Thoracic aorta (tissue), 2 donors: ENCODE results near the gene CLDN22. TPM values are rescaled to one million over a fixed set of nuclear protein-coding genes. Genes with fewer than 3 reads are reported as not detected.

ENCODE experiments used
- ATAC-seq: fragments of 150-250 bp; one replicate; pipeline ENCODE4 v1.8.0; 2017; ENCODE audit warnings: low read depth; ENCODE audit not compliant: insufficient number of reproducible peaks, low FRiP score
- DNase-seq: peaks from one replicate; pipeline ENCODE4 v3.0.0-alpha.2; 2020; ENCODE audit warnings: low spot score
- H3K27ac ChIP-seq, 2 donors: fragments of 200-600 bp; sonication (generic); 1 replicate in 1 of 2; 2 replicates in 1 of 2; pipeline ENCODE4 v1.5.1; 2016; ENCODE audit warnings: mild to moderate bottlenecking in 2 of 2, moderate library complexity in 2 of 2
- H3K27me3 ChIP-seq: fragments of 200-600 bp; sonication (generic); replicated peaks from 2 replicates; pipeline ENCODE4 v1.6.0; 2016; ENCODE audit warnings: mild to moderate bottlenecking; ENCODE audit not compliant: insufficient read depth
- H3K36me3 ChIP-seq: fragments of 200-600 bp; sonication (generic); one replicate; pipeline ENCODE4 v1.5.1; 2016
- H3K4me1 ChIP-seq, 2 donors: fragments of 200-600 bp; sonication (generic); 1 replicate in 1 of 2; 2 replicates in 1 of 2; pipeline versions ENCODE4 v1.5.1 to v1.6.0; 2016; ENCODE audit warnings: low read depth in 2 of 2, mild to moderate bottlenecking in 1 of 2; ENCODE audit not compliant: control insufficient read depth in 1 of 2
- H3K4me3 ChIP-seq: fragments of 200-600 bp; sonication (generic); 2 replicates; pipeline ENCODE4 v1.5.1; 2016; ENCODE audit warnings: mild to moderate bottlenecking
- H3K9me3 ChIP-seq: fragments of 200-600 bp; sonication (generic); 2 replicates; pipeline ENCODE4 v1.5.1; 2016
- total RNA-seq, 2 donors: library from RNA; depleted of rRNA; stranded (reverse); fragments of >200 nt; gene quantifications; one replicate each; pipeline versions ENCODE4 v1.1.0 to v1.2.3, GENCODE V29; 2016
- TF ChIP-seq, protein P1 (sequence below): fragments of 200-600 bp; sonication (generic); IDR thresholded peaks from one replicate; pipeline ENCODE4 v1.5.1; 2019; ENCODE audit warnings: antibody characterized with exemption

Gene CLDN22
- total RNA-seq, 2 donors from 2014 or later, result not detected

DNA sequence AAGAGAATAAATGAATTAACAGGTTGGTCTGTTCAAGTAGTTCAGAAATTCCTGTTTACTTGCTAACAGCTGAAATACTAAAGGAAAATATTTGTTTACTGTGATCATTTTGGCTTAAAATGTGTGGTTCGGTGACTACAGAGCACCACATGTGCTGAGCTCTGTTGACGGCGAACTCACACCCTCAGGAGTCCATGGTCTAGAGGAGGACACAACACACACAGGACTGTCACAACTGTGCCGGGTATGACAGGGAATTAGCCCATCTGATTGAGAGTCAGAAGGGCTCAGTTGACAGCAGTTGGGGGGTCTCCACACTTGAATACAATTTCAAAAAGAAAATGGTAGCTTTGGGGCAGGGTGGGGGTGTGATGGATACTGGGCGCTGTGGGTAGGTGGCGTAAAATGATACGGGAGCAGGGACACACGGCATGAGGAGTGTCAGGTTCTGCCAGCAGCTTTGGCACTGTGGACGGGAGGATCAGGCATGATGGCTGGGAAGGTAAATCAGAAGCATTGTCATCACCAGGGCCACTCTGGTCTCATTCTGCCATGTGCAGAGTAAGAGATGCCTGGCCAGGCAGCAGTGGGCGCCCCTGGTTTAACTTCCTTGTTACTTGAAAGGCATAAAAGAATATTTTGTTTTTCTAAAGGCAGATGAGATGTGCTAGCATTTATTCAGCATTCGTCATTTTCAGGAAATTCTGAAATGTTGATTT, 33.3 kb downstream of the CLDN22 start:
- Histone ChIP-seq H3K4me1 (no peaks in the 10 kb centered on the region), H3K36me3 (peaks cover 34% of the 10 kb centered on the region), H3K27me3 (no peaks in the 10 kb centered on the region), H3K4me3 (no peak overlapping the region), H3K27ac (no peak overlapping the region), H3K9me3 (no peaks in the 10 kb centered on the region)
- DNase-seq (no peak), ATAC-seq (no peak)
- TF ChIP-seq, protein P1, sequence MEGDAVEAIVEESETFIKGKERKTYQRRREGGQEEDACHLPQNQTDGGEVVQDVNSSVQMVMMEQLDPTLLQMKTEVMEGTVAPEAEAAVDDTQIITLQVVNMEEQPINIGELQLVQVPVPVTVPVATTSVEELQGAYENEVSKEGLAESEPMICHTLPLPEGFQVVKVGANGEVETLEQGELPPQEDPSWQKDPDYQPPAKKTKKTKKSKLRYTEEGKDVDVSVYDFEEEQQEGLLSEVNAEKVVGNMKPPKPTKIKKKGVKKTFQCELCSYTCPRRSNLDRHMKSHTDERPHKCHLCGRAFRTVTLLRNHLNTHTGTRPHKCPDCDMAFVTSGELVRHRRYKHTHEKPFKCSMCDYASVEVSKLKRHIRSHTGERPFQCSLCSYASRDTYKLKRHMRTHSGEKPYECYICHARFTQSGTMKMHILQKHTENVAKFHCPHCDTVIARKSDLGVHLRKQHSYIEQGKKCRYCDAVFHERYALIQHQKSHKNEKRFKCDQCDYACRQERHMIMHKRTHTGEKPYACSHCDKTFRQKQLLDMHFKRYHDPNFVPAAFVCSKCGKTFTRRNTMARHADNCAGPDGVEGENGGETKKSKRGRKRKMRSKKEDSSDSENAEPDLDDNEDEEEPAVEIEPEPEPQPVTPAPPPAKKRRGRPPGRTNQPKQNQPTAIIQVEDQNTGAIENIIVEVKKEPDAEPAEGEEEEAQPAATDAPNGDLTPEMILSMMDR, result no peak

DNA sequence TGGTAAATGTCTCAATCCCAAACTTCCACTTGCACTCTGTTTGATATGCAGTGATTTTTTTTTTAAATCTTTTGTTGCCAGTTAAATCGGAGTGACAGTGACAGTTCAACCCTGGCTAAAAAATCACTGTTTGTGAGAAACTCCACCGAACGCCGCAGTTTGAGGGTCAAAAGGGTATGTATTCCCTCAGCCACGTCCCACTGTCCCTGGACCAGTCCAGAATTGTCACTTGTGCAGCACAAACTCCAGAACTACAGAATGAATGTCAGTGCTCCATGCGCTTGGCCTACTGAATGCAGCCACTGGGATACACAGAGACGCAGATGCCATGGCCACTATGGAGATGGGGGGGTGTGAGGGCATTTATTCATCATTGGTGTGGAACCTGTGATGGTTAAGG, 34.2 kb downstream of the CLDN22 start:
- no peak for DNase-seq
- no peaks in the 10 kb centered on the region for H3K27me3 ChIP-seq
- H3K4me1 ChIP-seq, result no peaks in the 10 kb centered on the region
- no peak overlapping the region for H3K4me3 ChIP-seq
- TF ChIP-seq, protein P1, result no peak
- no peaks in the 10 kb centered on the region for H3K9me3 ChIP-seq
- H3K36me3 ChIP-seq, result peaks cover 32% of the 10 kb centered on the region
- ATAC-seq, result no peak
- H3K27ac ChIP-seq, result no peak overlapping the region

DNA sequence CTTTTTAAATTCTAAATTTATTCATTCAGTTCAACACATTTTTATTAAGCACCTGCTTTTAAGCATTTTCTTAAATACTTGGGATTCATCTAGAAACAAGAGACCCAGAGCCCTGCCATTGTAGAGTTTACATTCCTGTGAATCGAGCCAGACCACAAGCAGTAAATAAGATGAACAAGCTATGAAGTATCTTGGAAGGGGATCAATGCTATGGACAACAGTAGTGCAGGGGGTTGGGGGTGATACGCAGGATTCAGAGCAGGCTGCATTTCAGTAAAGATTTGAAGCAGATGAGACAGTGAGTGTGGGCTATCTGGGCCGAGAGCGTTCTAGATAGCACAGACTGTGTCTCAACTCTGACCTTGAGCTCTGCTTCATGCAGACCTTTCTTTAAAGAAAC, 35.1 kb downstream of the CLDN22 start:
- no peak for DNase-seq
- peaks cover 38% of the 10 kb centered on the region for H3K36me3 ChIP-seq
- H3K9me3 ChIP-seq, result no peaks in the 10 kb centered on the region
- TF ChIP-seq, protein P1, result no peak
- H3K27ac ChIP-seq, result no peak overlapping the region
- H3K4me3 ChIP-seq, result no peak overlapping the region
- no peaks in the 10 kb centered on the region for H3K27me3 ChIP-seq
- no peak for ATAC-seq
- H3K4me1 ChIP-seq, result no peaks in the 10 kb centered on the region

DNA sequence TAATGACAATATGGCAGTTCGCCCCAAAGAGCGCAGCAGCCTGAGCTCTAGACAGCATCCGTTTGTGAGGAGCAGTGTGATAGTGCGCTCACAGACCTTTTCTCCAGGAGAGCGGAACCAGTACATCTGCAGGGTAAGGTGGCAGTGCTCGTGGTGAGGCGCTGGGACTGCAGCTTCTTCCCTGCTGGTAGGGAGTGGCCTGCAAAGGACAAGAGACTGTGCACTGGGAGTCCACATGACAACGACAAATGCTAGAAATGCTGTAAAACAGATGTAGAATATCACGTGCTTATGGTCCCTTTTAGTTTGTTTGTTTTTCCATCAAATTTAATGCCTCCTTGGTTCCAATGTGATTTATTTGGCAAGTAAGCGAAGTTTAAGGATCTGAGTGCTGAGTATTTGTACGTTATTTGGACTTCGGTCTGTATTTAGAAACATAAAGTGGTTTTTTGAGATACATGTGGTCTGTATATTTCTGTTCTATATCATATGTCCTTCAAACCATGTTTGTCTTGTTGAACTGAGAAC, 35.8 kb downstream of the CLDN22 start:
- Histone ChIP-seq H3K4me3 (no peak overlapping the region), H3K36me3 (peaks cover 37% of the 10 kb centered on the region), H3K27me3 (no peaks in the 10 kb centered on the region), H3K4me1 (no peaks in the 10 kb centered on the region), H3K9me3 (no peaks in the 10 kb centered on the region), H3K27ac (no peak overlapping the region)
- DNase-seq (no peak), ATAC-seq (no peak)
- TF ChIP-seq, protein P1, result no peak

DNA sequence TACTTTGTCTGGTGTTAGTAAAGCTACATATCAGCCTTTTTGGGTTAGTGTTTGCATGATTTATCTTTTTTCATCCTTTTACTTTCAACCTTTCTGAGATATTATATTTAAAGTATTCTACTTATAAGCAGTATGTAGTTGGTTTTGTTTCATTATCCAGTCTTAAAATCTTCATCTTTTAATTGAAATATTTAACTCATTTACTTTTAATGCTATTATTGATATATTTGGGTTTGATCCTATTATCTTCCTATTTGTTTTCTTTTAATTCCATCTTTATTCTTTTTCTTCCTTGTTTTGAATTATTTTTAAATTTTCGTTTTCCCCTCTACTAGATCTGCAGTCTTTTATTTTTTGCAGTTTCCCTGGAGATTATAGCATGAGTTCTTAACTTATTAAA, 44.0 kb downstream of the CLDN22 start:
- peaks cover 18% of the 10 kb centered on the region for H3K9me3 ChIP-seq
- no peak overlapping the region for H3K4me3 ChIP-seq
- peaks cover 26% of the 10 kb centered on the region for H3K36me3 ChIP-seq
- DNase-seq (no peak), ATAC-seq (no peak)
- TF ChIP-seq, protein P1, result no peak
- no peaks in the 10 kb centered on the region for H3K27me3 ChIP-seq
- no peak overlapping the region for H3K27ac ChIP-seq
- no peaks in the 10 kb centered on the region for H3K4me1 ChIP-seq
